NOMO-1 (cell line): ENCODE measurements around the gene PRDM12.

ENCODE experiments used
- DNase-seq, 2 experiments: peaks; one replicate each; lab custom pipeline; 2025; ENCODE audit not compliant: unreplicated experiment in 2 of 2; lab: John Stamatoyannopoulos, UW

PRDM12 gene

GRCh38 chr9:130635721-130636647 lies 28.4 kb upstream of the PRDM12 start:
- DNase-seq, result no peak

GRCh38 chr9:130636648-130637020 lies 27.8 kb upstream of the PRDM12 start:
- no peak for DNase-seq

GRCh38 chr9:130638284-130639123 lies 25.9 kb upstream of the PRDM12 start:
- no peak for DNase-seq

GRCh38 chr9:130639124-130639765 lies 25.1 kb upstream of the PRDM12 start:
- DNase-seq, result peak; percentile 52 to 61

GRCh38 chr9:130639866-130640555 lies 24.4 kb upstream of the PRDM12 start:
- DNase-seq, result no peak

- DNase-seq, result no peak
Measured at GRCh38 chr9:130640681-130641080, 23.7 kb upstream of the PRDM12 start.

- DNase-seq, result no peak
Measured at GRCh38 chr9:130642926-130643325, 21.5 kb upstream of the PRDM12 start.

- DNase-seq, result no peak
Measured at GRCh38 chr9:130651221-130651620, 13.2 kb upstream of the PRDM12 start.

- no peak for DNase-seq
Measured at GRCh38 chr9:130651752-130652151, 12.6 kb upstream of the PRDM12 start.

- DNase-seq, result no peak
Measured at GRCh38 chr9:130654879-130655278, 9.5 kb upstream of the PRDM12 start.

- no peak for DNase-seq
Measured at GRCh38 chr9:130658893-130659698, 5.3 kb upstream of the PRDM12 start.

- DNase-seq, result no peak
Measured at GRCh38 chr9:130659699-130660248, 4.6 kb upstream of the PRDM12 start.

- DNase-seq, result no peak
Measured at GRCh38 chr9:130660326-130660682, 4.1 kb upstream of the PRDM12 start.

- DNase-seq, result no peak
Measured at GRCh38 chr9:130660683-130661450, 3.5 kb upstream of the PRDM12 start.

- no peak for DNase-seq
Measured at GRCh38 chr9:130661451-130662098, 2.8 kb upstream of the PRDM12 start.

GRCh38 chr9:130662099-130662969 lies 2.1 kb upstream of the PRDM12 start:
- DNase-seq, result no peak

- DNase-seq, result no peak
Measured at GRCh38 chr9:130662970-130663257, 1.5 kb upstream of the PRDM12 start.
